ENCODE results near the gene ERBB4. TPM values are rescaled to one million over a fixed set of nuclear protein-coding genes. Genes with fewer than 3 reads are reported as not detected.

Gene ERBB4
- total RNA-seq, 2 donors from 2014 or later = 1.0 to 32.8 TPM

- H3K4me1 ChIP-seq (replicated peaks) = no peaks in the 10 kb centered on the region
- H3K36me3 ChIP-seq = no peaks in the 10 kb centered on the region
- H3K9me3 ChIP-seq = no peaks in the 10 kb centered on the region
- intact Hi-C loops (cut with DNase I) = no loop called here
- H3K4me3 ChIP-seq = no peak overlapping the region
- no peak for DNase-seq (ENCODE audit: low spot score)
- H3K27me3 ChIP-seq (replicated peaks; ENCODE audit: insufficient read depth) = no peaks in the 10 kb centered on the region
- TF ChIP-seq POLR2AphosphoS5 (IDR thresholded peaks at IDR 0.05) = no peak
- TF ChIP-seq CTCF (IDR thresholded peaks at IDR 0.05) = no peak
- TF ChIP-seq POLR2A (IDR thresholded peaks at IDR 0.05) = no peak
- 96% methylated on average over 1 of the region's 1 CpG for WGBS
- H3K27ac ChIP-seq = no peak overlapping the region
Measured at GRCh38 chr2:212517693-212518092, 20.9 kb downstream of the ERBB4 start.

- Histone ChIP-seq H3K9me3 (no peaks in the 10 kb centered on the region), H3K4me3 (no peak overlapping the region), H3K27ac (no peak overlapping the region), H3K36me3 (no peaks in the 10 kb centered on the region), H3K27me3 (replicated peaks; ENCODE audit: insufficient read depth) (no peaks in the 10 kb centered on the region), H3K4me1 (replicated peaks) (no peaks in the 10 kb centered on the region)
- DNase-seq (ENCODE audit: low spot score) = no peak
- WGBS = 76% methylated on average over 2 of the region's 2 CpGs
- intact Hi-C loops (cut with DNase I) = no loop called here
- TF ChIP-seq POLR2A (IDR thresholded peaks at IDR 0.05) = no peak
- TF ChIP-seq POLR2AphosphoS5 (IDR thresholded peaks at IDR 0.05) = no peak
- TF ChIP-seq CTCF (IDR thresholded peaks at IDR 0.05) = no peak
Measured at GRCh38 chr2:212505586-212505985, 33.0 kb downstream of the ERBB4 start.

GRCh38 chr2:212495046-212495445, 43.6 kb downstream of the ERBB4 start:
- no peaks in the 10 kb centered on the region for H3K9me3 ChIP-seq
- no peak overlapping the region for H3K4me3 ChIP-seq
- intact Hi-C loops (cut with DNase I) = no loop called here
- no peak for TF ChIP-seq CTCF (IDR thresholded peaks at IDR 0.05)
- TF ChIP-seq POLR2AphosphoS5 (IDR thresholded peaks at IDR 0.05) = no peak
- no peak for TF ChIP-seq POLR2A (IDR thresholded peaks at IDR 0.05)
- 58% methylated on average over 1 of the region's 1 CpG for WGBS
- no peaks in the 10 kb centered on the region for H3K27me3 ChIP-seq (replicated peaks; ENCODE audit: insufficient read depth)
- no peaks in the 10 kb centered on the region for H3K4me1 ChIP-seq (replicated peaks)
- no peak overlapping the region for H3K27ac ChIP-seq
- no peaks in the 10 kb centered on the region for H3K36me3 ChIP-seq
- no peak for DNase-seq (ENCODE audit: low spot score)

GRCh38 chr2:212494418-212495020, 44.1 kb downstream of the ERBB4 start:
- intact Hi-C loops (cut with DNase I) = no loop called here
- TF ChIP-seq CTCF (IDR thresholded peaks at IDR 0.05) (no peak), POLR2A (IDR thresholded peaks at IDR 0.05) (no peak)
- 50% methylated on average over 1 of the region's 1 CpG for WGBS
- no peaks in the 10 kb centered on the region for H3K9me3 ChIP-seq
- H3K27me3 ChIP-seq (replicated peaks; ENCODE audit: insufficient read depth) = no peaks in the 10 kb centered on the region
- no peak overlapping the region for H3K27ac ChIP-seq
- H3K36me3 ChIP-seq = no peaks in the 10 kb centered on the region
- no peaks in the 10 kb centered on the region for H3K4me1 ChIP-seq (replicated peaks)
- DNase-seq (ENCODE audit: low spot score) = no peak
- H3K4me3 ChIP-seq = no peak overlapping the region

GRCh38 chr2:212489719-212490346, 48.8 kb downstream of the ERBB4 start:
- no peaks in the 10 kb centered on the region for H3K27me3 ChIP-seq (replicated peaks; ENCODE audit: insufficient read depth)
- TF ChIP-seq CTCF (IDR thresholded peaks at IDR 0.05) = no peak
- TF ChIP-seq POLR2AphosphoS5 (IDR thresholded peaks at IDR 0.05) = no peak
- no peak for TF ChIP-seq POLR2A (IDR thresholded peaks at IDR 0.05)
- H3K9me3 ChIP-seq = no peaks in the 10 kb centered on the region
- intact Hi-C loops (cut with DNase I) = no loop called here
- no peak overlapping the region for H3K27ac ChIP-seq
- no peaks in the 10 kb centered on the region for H3K4me1 ChIP-seq (replicated peaks)
- no peaks in the 10 kb centered on the region for H3K36me3 ChIP-seq
- 82% methylated on average over 3 of the region's 3 CpGs for WGBS
- no peak overlapping the region for H3K4me3 ChIP-seq
- DNase-seq (ENCODE audit: low spot score) = no peak

Data from prostate gland (tissue), 2 donors.